ENCODE data around the gene EMC1.
"Not testable (repeated sequence)": the region's sequence is repeated elsewhere in the genome, so short reads cannot be mapped to it uniquely, and the experiment has no call there.

EMC1 gene

DNA sequence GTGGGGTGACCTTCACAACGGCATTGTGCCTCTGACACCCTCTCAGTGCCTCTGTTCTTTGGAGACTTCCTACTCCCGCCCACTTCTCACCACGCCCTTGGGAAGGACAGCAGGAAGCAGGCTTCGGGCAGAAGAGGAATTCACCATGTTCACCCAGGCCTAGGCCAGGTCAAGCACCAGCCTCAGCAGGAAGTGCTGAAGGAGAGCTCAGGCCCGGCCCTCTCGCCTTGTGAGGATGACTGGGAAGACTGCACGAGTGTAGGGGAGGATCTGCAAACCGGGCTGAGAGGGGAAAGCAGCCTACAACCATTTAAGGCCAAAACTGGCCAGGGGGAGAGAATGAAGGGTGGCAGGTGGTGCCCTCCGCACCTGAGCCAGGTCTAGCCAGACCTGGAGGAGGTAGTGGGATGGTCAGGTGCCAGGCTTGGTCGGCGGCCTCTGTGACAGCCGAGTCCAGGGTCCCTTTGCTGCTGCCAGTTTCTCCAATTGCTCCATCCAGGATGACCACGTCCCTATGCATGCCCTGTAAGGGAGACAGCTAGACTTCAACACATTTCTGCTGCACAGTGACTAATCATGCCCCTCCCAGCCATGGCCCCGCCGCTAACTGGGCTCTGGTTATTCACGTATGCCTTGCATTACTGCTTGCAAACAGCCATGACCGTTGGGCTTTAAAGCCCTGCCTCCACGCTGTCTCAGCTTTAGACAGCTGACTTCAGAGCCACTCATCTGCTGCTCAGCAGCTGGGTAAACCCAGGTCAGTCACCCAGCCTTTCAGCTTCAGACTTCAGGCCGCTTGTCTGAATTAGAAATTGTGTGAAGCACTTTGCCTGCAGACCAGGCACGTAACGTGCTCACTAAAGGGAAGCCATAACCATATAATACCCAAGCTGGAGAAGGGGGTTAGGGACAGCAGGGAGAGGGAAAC is 9.2 kb upstream of the EMC1 start:
- peak; percentile 68 for DNase-seq

GRCh38 chr1:19258353-19258752 is 7.0 kb upstream of the EMC1 start:
- DNase-seq, result no peak

GRCh38 chr1:19257178-19257914 is 6.0 kb upstream of the EMC1 start:
- DNase-seq, result no peak

- not testable (repeated sequence) for DNase-seq
Measured at GRCh38 chr1:19256301-19256700, 5.0 kb upstream of the EMC1 start.

GRCh38 chr1:19255288-19255687 is 4.0 kb upstream of the EMC1 start:
- no peak for DNase-seq

DNA sequence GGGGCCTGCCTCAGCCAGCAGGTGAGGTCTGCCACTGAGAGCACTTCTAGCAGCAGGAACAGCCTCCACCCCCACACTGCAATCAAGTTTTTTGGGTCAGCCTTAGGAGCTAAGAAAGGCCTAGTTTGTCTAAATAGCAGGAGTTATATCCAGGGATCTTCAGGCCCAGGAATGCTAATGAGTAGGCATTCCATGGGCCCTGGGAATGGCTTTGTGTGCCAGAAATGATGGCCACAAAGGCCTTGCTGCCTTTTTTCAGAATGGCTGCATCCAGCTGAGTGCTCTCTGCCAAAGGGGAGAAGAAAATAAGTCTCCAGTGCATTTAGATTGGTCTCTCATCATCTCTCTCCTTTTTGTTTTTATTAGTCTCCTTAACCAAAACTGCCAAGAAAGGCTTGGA is 3.1 kb upstream of the EMC1 start:
- no peak for DNase-seq

- DNase-seq, result no peak
Measured at GRCh38 chr1:19250629-19251304, 557 bp downstream of the EMC1 start.

DNA sequence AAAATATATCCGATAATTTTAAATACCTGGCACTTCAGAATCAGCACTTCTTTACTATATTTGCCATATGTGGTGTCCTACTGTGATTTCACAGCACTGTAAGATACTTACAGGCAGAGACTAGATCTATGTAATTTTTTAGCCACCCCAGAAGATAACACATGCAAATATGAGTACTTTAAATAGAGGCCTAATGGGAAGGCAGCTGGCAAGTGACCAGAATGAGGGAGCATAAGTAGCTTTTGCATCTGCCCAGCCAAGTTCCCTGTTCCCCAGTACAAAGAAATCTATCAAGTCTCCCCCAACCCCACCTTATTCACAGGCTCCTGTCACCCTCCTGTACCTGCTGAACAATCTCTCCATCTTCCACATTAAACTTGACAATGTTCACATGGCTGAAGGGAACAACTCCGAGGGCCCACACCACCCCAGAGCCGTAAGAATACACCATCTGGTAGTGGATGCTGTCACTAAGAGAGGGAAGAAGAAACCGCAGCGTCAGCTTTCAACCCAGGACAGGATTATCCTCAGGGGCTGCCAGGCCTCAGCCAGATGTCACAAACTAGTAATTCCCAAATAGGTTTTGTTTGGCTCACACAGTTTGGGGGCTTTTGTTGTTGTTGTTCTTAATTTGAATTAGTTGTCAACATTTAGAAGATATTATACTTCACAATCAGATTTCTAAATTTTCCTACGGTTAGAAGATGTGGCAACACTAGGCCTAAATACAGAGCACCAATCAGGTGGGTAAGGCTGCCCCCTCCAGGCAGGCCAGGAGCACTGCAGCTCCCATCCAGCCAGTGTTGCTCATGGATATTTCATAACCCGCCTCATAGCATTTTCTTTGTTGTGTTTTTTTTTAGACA is 10.4 kb downstream of the EMC1 start:
- DNase-seq, result peak; percentile 53

GRCh38 chr1:19239876-19240275 is 11.4 kb downstream of the EMC1 start:
- DNase-seq, result no peak

DNA sequence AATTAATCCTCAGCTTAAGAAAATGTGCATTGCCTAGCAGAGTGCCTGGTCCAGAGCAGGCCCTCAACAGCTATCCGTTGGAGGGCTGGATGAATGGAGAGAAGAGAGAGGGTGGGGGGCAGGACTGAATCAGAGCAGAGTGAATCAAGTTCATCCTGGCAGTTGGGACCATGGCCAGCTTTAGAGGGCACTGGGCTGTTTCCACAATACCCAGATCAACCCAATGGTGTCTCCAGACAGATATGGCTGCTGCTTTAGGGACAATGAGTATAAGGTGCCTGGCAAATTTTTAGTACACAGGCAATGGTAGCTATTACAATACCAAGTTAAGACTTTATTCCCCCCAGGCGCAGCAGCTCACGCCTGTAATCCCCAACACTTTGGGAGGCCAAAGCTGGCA is 17.1 kb downstream of the EMC1 start:
- no peak for DNase-seq

DNA sequence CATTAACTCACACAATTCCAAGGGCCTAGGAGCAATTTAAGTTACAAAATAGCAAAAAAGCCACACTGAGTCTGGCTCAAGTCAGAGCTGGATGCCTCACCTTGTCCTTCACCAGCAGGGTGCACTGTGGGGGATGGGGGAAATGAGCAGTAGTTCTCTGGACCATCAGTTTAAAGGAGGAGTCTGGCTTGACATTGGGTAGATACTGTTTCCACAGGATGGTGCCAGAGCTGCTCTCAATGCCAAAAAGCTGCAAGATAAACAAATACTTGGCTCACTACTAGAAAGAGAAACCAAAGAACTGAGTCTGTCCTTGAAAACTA is 18.8 kb downstream of the EMC1 start:
- no peak for DNase-seq

DNA sequence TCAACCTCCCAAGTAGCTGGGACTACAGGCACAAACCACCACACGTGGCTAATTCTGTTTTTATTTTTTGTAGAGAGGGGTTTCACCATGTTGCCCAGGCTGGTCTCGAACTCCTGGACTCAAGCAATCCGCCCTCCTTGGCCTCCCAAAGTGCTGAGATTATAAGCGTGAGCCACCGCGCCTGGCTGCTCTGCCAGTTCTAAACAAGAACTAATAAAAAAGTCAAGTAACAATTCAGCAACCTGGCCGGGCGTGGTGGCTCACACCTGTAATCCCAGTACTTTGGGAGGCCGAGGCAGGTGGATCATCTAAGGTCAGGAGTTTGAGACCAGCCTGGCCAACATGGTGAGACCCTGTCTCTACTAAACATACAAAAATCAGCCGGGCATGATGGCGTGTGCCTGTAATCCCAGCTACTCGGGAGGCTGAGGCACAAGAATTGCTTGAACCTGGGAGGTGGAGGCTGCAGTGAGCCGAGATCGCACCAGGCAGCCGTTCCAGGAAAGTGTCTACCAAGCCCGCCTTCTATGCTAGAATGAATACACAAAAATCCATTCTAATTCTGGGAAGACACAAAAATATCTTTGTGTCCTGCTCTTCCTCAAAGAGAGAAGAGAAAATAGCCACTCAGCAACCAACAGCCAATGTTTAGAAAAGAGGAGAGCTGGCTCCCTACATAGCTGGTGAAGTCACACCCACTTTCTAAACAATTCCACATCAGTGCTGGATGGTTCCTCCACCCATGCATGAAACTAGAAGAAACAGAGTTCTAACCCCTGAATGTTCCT is 19.4 kb downstream of the EMC1 start:
- DNase-seq, result not testable (repeated sequence)

- DNase-seq, result no peak
Measured at GRCh38 chr1:19229828-19230325, 21.4 kb downstream of the EMC1 start.

GRCh38 chr1:19229229-19229628 is 22.1 kb downstream of the EMC1 start:
- DNase-seq, result no peak

DNA sequence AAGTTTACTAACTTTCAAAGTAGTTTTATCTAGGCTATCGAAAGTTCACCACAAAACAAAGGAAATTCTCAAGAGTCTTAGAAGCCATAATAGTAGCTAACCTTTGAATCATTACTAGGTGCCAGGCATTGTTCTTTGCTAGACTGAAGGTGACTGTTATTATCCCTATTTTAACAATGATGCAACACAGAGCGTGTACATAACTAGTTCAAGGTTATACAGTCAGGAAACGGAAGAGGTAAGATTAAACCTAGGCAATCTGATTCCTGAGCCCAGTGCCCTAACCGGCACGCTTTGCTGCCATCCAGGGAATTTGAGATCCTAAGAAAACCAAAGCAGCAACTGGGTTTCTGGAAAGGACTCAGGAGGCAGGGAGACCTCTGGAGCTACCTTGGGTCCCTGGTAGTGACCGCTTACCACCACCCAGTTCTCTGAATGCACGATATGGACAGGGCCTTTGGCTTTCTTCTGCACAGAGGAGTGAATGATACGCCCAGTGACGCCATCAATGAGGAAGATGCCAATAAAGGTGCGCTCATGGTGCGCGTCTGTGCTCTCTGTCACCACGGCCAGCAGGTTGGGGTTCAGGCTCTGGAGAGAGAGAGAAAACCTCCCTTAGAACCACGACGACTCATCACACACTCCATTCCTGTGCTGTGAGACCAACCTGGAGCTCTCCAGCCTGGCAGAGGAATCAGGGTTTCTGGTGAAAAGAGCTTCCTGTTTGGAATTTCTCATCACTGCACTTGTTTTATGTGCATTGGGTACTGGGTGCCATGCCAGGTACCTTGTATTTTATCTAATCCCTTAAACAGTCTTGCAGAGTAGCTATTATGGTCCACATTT is 28.1 kb downstream of the EMC1 start:
- DNase-seq, result peak; percentile 9

DNA sequence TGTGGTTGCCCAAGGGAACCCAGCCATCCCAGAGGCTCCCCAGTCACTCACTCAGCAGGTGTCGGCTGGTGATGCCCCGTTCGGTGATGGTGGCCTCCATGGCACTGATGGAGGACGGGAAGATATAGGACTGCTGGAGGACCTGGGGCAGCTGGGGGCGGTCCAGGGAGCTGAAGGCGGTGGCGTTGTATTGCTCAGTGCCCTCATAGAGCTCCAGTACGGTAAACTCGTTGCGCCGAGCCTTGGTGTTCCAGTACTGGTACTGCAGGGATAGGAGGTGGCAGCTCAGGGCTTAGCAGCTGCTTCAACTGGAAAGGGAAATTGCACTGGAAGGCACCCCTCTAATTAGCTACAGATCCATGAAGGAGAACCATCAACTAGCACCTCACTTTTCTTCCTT is 28.8 kb downstream of the EMC1 start:
- DNase-seq, result no peak

DNA sequence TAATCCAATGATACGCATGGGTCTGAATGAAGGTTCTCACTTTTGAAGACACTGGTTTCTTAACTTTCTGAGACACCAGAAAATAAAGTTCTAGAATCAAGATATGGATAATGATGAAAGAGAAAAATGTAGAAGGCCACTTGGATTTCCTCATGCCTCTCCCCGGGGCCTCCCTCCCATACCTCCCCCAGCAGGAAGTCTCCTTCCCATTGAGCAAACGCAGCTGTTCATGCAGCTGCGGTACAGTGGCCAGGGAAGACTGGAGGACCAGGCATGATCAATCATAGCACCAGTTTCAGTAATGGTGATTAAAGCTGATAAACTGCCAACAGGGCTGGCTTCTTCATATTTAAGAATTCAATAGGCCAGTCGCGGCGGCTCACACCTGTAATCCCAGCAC is 30.3 kb downstream of the EMC1 start:
- no peak for DNase-seq

- DNase-seq, result no peak
Measured at GRCh38 chr1:19220080-19220846, 31.1 kb downstream of the EMC1 start.

DNA sequence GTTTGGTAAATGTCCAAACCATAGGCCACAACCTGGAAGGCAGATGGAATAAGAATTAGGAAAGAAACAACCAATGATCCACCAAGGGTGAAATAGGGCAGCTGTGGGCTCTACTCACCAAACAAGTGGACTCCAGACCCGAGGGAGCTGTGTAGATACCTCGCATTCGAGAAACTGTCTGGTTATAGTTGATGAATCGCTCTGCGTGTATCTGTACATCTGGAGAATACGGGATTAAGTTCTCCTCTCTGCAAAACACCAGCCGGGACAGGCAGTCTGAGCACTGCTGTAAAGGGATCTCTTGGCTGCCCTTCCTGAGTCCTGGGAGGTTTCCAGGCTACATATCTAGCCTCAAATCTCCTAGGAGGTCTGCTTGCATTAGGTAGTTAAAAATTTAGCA is 31.9 kb downstream of the EMC1 start:
- no peak for DNase-seq

- DNase-seq, result not testable (repeated sequence)
Measured at GRCh38 chr1:19216585-19216984, 34.7 kb downstream of the EMC1 start.
